Caco-2 (cell line): ENCODE results near the gene PAK6. TPM values are rescaled to one million over a fixed set of nuclear protein-coding genes. Genes with fewer than 3 reads are reported as not detected.

ENCODE experiments used
- BruUV-seq: library from RNA; stranded (reverse); fragments of 400-500 nt; replicated peaks from 2 replicates; lab custom pipeline; 2021; lab: Mats Ljungman, UMichigan
- CTCF ChIA-PET: fragments of 300-600 bp; sonication (Branson Sonifier 250); formaldehyde crosslinking; loops from one replicate; lab custom pipeline; 2022; ENCODE audit warnings: antibody characterized with exemption; lab: Charles Lee
- POLR2A ChIA-PET: fragments of 300-600 bp; sonication (Branson Sonifier 250); formaldehyde crosslinking; loops from one replicate; lab custom pipeline; 2022; ENCODE audit warnings: antibody characterized with exemption; lab: Charles Lee
- DNase-seq, 2 experiments: peaks; one replicate each; pipeline versions ENCODE4 v3.0.0 to v3.0.0-alpha.2; 2020 to 2022
- H3K27me3 ChIP-seq: replicated peaks from 2 replicates; pipeline ENCODE4 v1.6.0; 2011; ENCODE audit warnings: low read length; ENCODE audit not compliant: control insufficient read depth, insufficient read depth
- H3K36me3 ChIP-seq: 2 replicates; pipeline ENCODE4 v1.5.1; 2011; ENCODE audit warnings: low read length; ENCODE audit not compliant: control insufficient read depth, insufficient read depth
- H3K4me1 ChIP-seq: fragments of 250-450 bp; sonication (Bioruptor Pico); 2 replicates; pipeline ENCODE4 v1.5.1; 2020; ENCODE audit warnings: mild to moderate bottlenecking
- H3K4me3 ChIP-seq: 2 replicates; pipeline ENCODE4 v1.5.1; 2011; ENCODE audit warnings: low read depth, mild to moderate bottlenecking, control low read depth, low read length
- H3K9me3 ChIP-seq: fragments of 250-450 bp; sonication (Bioruptor Pico); 2 replicates; pipeline ENCODE4 v1.5.1; 2020; ENCODE audit warnings: mild to moderate bottlenecking, moderate library complexity
- H3K27ac Mint-ChIP-seq: one replicate; pipeline ENCODE4 v1.8.0; 2022; ENCODE audit warnings: mixed read lengths; ENCODE audit not compliant: unreplicated experiment
- H3K27me3 Mint-ChIP-seq: one replicate; pipeline ENCODE4 v1.8.0; 2022; ENCODE audit warnings: mixed read lengths; ENCODE audit not compliant: insufficient read depth, unreplicated experiment
- H3K36me3 Mint-ChIP-seq: one replicate; pipeline ENCODE4 v1.8.0; 2022; ENCODE audit warnings: mild to moderate bottlenecking, mixed read lengths; ENCODE audit not compliant: insufficient read depth, unreplicated experiment
- H3K4me1 Mint-ChIP-seq: one replicate; pipeline ENCODE4 v1.8.0; 2022; ENCODE audit warnings: low read depth, mixed read lengths; ENCODE audit not compliant: unreplicated experiment
- H3K4me3 Mint-ChIP-seq: one replicate; pipeline ENCODE4 v1.8.0; 2022; ENCODE audit warnings: mild to moderate bottlenecking, moderate library complexity, mixed read lengths; ENCODE audit not compliant: unreplicated experiment
- H3K9me3 Mint-ChIP-seq: one replicate; pipeline ENCODE4 v1.8.0; 2022; ENCODE audit warnings: mixed read lengths; ENCODE audit not compliant: unreplicated experiment
- CTCF ChIP-seq, 2 experiments: fragments of 200-600 bp in 1 of 2; IDR thresholded peaks; 1 replicate in 1 of 2; 2 replicates in 1 of 2; pipeline versions ENCODE4 v1.5.1 to v1.8.0; 2011 to 2022; ENCODE audit warnings: antibody characterized with exemption in 1 of 2, control low read depth in 1 of 2, inconsistent platforms in 1 of 2, low read depth in 1 of 2, low read length in 1 of 2, mild to moderate bottlenecking in 1 of 2, moderate library complexity in 1 of 2; ENCODE audit not compliant: insufficient read depth in 1 of 2, severe bottlenecking in 1 of 2, unreplicated experiment in 1 of 2
- intact Hi-C: fragments of 100-400 bp; cut with micrococcal nuclease; formaldehyde crosslinking; loops from one replicate; pipeline ENCODE4 v1.10.0; 2022; ENCODE audit not compliant: unreplicated experiment
- total RNA-seq: library from RNA; stranded (reverse); gene quantifications from 2 replicates; pipeline ENCODE4 v1.2.3, GENCODE V29; 2022

PAK6 gene
- total RNA-seq, 1 experiment from 2014 or later, result 20.7 TPM

- H3K9me3 ChIP-seq, result no peaks in the 10 kb centered on the region
- Mint-ChIP-seq H3K27me3 (no peaks in the 10 kb centered on the region), H3K27ac (no peak overlapping the region), H3K4me1 (no peaks in the 10 kb centered on the region), H3K36me3 (no peaks in the 10 kb centered on the region), H3K9me3 (no peaks in the 10 kb centered on the region), H3K4me3 (peak overlapping the region; percentile 76)
- peak overlapping the region; percentile 54; the same call in 1 of the 2 replicates for H3K4me3 ChIP-seq
- no peaks in the 10 kb centered on the region for H3K36me3 ChIP-seq
- DNase-seq, result no peak
- no peak for TF ChIP-seq CTCF (IDR thresholded peaks at IDR 0.05; ENCODE audit: insufficient read depth in 1 of 2, low read depth in 1 of 2, low read length in 1 of 2, severe bottlenecking in 1 of 2, unreplicated experiment in 1 of 2)
- no peaks in the 10 kb centered on the region for H3K4me1 ChIP-seq
- no peaks in the 10 kb centered on the region for H3K27me3 ChIP-seq
- no TSS peak for BruUV-seq
- intact Hi-C loops, result no loop called here
- POLR2A ChIA-PET, result no interaction called here
- CTCF ChIA-PET, result interaction anchor here (0.6 to 1.9 kb wide), 14 partner anchors 8 to 115 kb away, joined by 3 to 21 read pairs (median 5); partner anchors contain the start of genes ANKRD63, INAFM2 and IVD
Observed at GRCh38 chr15:40290545-40290917, 51.7 kb downstream of the PAK6 start.

- H3K9me3 ChIP-seq, result no peaks in the 10 kb centered on the region
- Mint-ChIP-seq H3K36me3 (no peaks in the 10 kb centered on the region), H3K27ac (no peak overlapping the region), H3K4me1 (no peaks in the 10 kb centered on the region), H3K27me3 (no peaks in the 10 kb centered on the region), H3K4me3 (peak overlapping the region; percentile 76), H3K9me3 (no peaks in the 10 kb centered on the region)
- no peaks in the 10 kb centered on the region for H3K36me3 ChIP-seq
- BruUV-seq, result no TSS peak
- intact Hi-C loops, result no loop called here
- peak overlapping the region; percentile 54 for H3K4me3 ChIP-seq
- no peaks in the 10 kb centered on the region for H3K27me3 ChIP-seq
- POLR2A ChIA-PET, result interaction anchor here (0.6 to 0.8 kb wide), 2 partner anchors 357 to 1061 kb away, joined by 3 read pairs; partner anchors contain the start of gene EIF2AK4
- DNase-seq, result peak; percentile 74
- CTCF ChIA-PET, result interaction anchor here (0.6 to 1.9 kb wide), 16 partner anchors 8 to 115 kb away, joined by 3 to 21 read pairs (median 5); partner anchors contain the start of genes ANKRD63, INAFM2 and IVD
- TF ChIP-seq CTCF (IDR thresholded peaks at IDR 0.05; ENCODE audit: insufficient read depth in 1 of 2, low read depth in 1 of 2, low read length in 1 of 2, severe bottlenecking in 1 of 2, unreplicated experiment in 1 of 2), result no peak
- no peaks in the 10 kb centered on the region for H3K4me1 ChIP-seq
Observed at GRCh38 chr15:40290918-40291574, 52.2 kb downstream of the PAK6 start.

- H3K4me3 ChIP-seq, result no peak overlapping the region
- peak overlapping the region; percentile 76 for H3K4me3 Mint-ChIP-seq
- H3K4me1 ChIP-seq, result peaks cover 6% of the 10 kb centered on the region
- no peak overlapping the region for H3K27ac Mint-ChIP-seq
- no peaks in the 10 kb centered on the region for H3K27me3 Mint-ChIP-seq
- H3K9me3 ChIP-seq, result no peaks in the 10 kb centered on the region
- POLR2A ChIA-PET, result no interaction called here
- BruUV-seq, result no TSS peak
- H3K27me3 ChIP-seq, result no peaks in the 10 kb centered on the region
- TF ChIP-seq CTCF (IDR thresholded peaks at IDR 0.05; ENCODE audit: insufficient read depth in 1 of 2, low read depth in 1 of 2, low read length in 1 of 2, severe bottlenecking in 1 of 2, unreplicated experiment in 1 of 2), result no peak
- no peaks in the 10 kb centered on the region for H3K36me3 ChIP-seq
- H3K36me3 Mint-ChIP-seq, result no peaks in the 10 kb centered on the region
- H3K9me3 Mint-ChIP-seq, result no peaks in the 10 kb centered on the region
- CTCF ChIA-PET, result interaction anchor here (0.5 kb wide), 1 partner anchor 12 kb away, joined by 4 read pairs; no protein-coding TSS in a partner anchor
- DNase-seq, result no peak
- intact Hi-C loops, result no loop called here
- peaks cover 11% of the 10 kb centered on the region for H3K4me1 Mint-ChIP-seq
Observed at GRCh38 chr15:40292246-40292645, 53.4 kb downstream of the PAK6 start.
